ENCODE results near the gene PHKB. TPM values are rescaled to one million over a fixed set of nuclear protein-coding genes. Genes with fewer than 3 reads are reported as not detected.

PHKB gene
- total RNA-seq, 1 donor from 2014 or later = 110 TPM

GRCh38 chr16:47567321-47567720 lies 106.2 kb downstream of the PHKB start:
- H3K27ac Mint-ChIP-seq = no peak overlapping the region
- peaks cover 55% of the 10 kb centered on the region for H3K36me3 Mint-ChIP-seq (ENCODE audit: low read depth)
- DNase-seq (no peak), ATAC-seq (ENCODE audit: low read depth) (no peak)
- no peaks in the 10 kb centered on the region for H3K27me3 Mint-ChIP-seq
- POLR2A ChIA-PET = no interaction called here
- no peak overlapping the region for H3K4me3 Mint-ChIP-seq
- no peaks in the 10 kb centered on the region for H3K9me3 Mint-ChIP-seq
- CTCF ChIA-PET = no interaction called here
- TF ChIP-seq, protein P1, sequence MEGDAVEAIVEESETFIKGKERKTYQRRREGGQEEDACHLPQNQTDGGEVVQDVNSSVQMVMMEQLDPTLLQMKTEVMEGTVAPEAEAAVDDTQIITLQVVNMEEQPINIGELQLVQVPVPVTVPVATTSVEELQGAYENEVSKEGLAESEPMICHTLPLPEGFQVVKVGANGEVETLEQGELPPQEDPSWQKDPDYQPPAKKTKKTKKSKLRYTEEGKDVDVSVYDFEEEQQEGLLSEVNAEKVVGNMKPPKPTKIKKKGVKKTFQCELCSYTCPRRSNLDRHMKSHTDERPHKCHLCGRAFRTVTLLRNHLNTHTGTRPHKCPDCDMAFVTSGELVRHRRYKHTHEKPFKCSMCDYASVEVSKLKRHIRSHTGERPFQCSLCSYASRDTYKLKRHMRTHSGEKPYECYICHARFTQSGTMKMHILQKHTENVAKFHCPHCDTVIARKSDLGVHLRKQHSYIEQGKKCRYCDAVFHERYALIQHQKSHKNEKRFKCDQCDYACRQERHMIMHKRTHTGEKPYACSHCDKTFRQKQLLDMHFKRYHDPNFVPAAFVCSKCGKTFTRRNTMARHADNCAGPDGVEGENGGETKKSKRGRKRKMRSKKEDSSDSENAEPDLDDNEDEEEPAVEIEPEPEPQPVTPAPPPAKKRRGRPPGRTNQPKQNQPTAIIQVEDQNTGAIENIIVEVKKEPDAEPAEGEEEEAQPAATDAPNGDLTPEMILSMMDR (IDR thresholded peaks at IDR 0.05) = no peak
- peaks cover 50% of the 10 kb centered on the region for H3K4me1 Mint-ChIP-seq
- intact Hi-C loops (cut with micrococcal nuclease) = loop anchor here (5.0 kb wide), 1 partner anchor 45 kb away; no protein-coding TSS in a partner anchor

GRCh38 chr16:47568351-47568750 lies 107.2 kb downstream of the PHKB start:
- no peak for ATAC-seq (ENCODE audit: low read depth)
- CTCF ChIA-PET = no interaction called here
- POLR2A ChIA-PET = no interaction called here
- Mint-ChIP-seq H3K4me3 (no peak overlapping the region), H3K36me3 (ENCODE audit: low read depth) (peaks cover 55% of the 10 kb centered on the region), H3K4me1 (peaks cover 61% of the 10 kb centered on the region), H3K27ac (no peak overlapping the region), H3K27me3 (no peaks in the 10 kb centered on the region), H3K9me3 (no peaks in the 10 kb centered on the region)
- TF ChIP-seq, protein P1 (IDR thresholded peaks at IDR 0.05) = no peak
- intact Hi-C loops (cut with micrococcal nuclease) = loop anchor here (5.0 kb wide), 1 partner anchor 46 kb away; no protein-coding TSS in a partner anchor
- DNase-seq = no peak

- Mint-ChIP-seq H3K4me3 (no peak overlapping the region), H3K36me3 (ENCODE audit: low read depth) (peaks cover 49% of the 10 kb centered on the region), H3K9me3 (peaks cover 2% of the 10 kb centered on the region), H3K27me3 (no peaks in the 10 kb centered on the region), H3K27ac (no peak overlapping the region), H3K4me1 (peaks cover 69% of the 10 kb centered on the region)
- intact Hi-C loops (cut with micrococcal nuclease) = no loop called here
- ATAC-seq (ENCODE audit: low read depth) = no peak
- ChIA-PET CTCF (no interaction called here), POLR2A (no interaction called here)
- DNase-seq = no peak
- TF ChIP-seq, protein P1 (IDR thresholded peaks at IDR 0.05) = no peak
Observed at GRCh38 chr16:47571049-47571448, 109.9 kb downstream of the PHKB start.

- H3K9me3 Mint-ChIP-seq = peaks cover 2% of the 10 kb centered on the region
- H3K27me3 Mint-ChIP-seq = no peaks in the 10 kb centered on the region
- CTCF ChIA-PET = no interaction called here
- intact Hi-C loops (cut with micrococcal nuclease) = no loop called here
- H3K4me1 Mint-ChIP-seq = peaks cover 68% of the 10 kb centered on the region
- POLR2A ChIA-PET = no interaction called here
- peaks cover 47% of the 10 kb centered on the region for H3K36me3 Mint-ChIP-seq (ENCODE audit: low read depth)
- no peak overlapping the region for H3K4me3 Mint-ChIP-seq
- no peak overlapping the region for H3K27ac Mint-ChIP-seq
- TF ChIP-seq, protein P1 (IDR thresholded peaks at IDR 0.05) = no peak
- ATAC-seq (ENCODE audit: low read depth) (no peak), DNase-seq (no peak)
Observed at GRCh38 chr16:47571711-47572110, 110.6 kb downstream of the PHKB start.

DNA sequence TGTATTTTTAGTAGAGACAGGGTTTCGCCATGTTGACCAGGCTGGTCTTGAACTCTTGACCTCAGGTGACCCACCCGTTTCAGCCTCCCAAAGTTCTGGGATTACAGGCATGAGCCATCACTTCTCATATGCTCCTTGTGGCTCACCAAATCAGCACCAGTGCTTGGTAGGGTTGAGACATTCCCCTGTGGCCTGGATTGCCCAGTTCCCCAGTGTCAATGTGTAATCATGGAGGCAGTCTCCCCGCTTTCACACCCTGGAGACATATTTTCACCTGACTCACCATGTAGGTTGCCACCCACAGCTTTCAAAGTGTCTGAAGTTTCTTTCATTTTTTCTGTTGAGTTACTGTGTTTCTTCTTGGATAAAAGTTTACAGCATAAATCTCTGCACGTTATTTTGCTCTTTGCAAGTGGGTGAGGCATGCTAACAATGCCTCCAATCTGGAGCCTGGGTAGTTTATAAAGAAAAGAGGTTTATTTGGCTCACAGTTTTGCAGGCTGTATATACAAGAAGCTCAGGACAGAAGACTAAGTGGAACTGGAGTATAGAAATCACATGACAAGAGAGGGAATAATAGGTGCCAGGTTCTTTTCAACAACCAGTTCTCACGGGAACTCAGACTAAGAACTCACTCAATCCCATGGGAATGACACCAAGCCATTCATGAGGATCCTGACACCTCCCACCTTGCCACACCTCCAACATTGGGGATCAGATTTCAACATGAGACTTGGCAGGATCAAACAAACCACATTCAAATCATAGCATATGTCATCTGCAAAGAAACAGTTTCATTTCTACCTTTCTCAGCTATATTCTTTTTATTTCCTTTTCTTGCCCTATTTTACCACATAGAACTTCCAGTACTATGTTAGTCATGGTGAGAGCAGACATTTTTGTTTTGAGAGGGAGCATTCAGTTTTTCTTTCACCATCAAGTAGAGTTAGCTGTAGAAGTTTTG lies 113.2 kb downstream of the PHKB start:
- intact Hi-C loops (cut with micrococcal nuclease) = loop anchor here (2.0 kb wide), 1 partner anchor 114 kb away; the partner anchor contains the start of genes ITFG1 and PHKB
- CTCF ChIA-PET = no interaction called here

More for the DNA sequence above, 113.2 kb downstream of the PHKB start:
- peak overlapping the region; percentile 74 for H3K27ac Mint-ChIP-seq
- POLR2A ChIA-PET = no interaction called here
- no peaks in the 10 kb centered on the region for H3K27me3 Mint-ChIP-seq
- ATAC-seq (ENCODE audit: low read depth) (peak; percentile 21), DNase-seq (no peak)
- peaks cover 2% of the 10 kb centered on the region for H3K9me3 Mint-ChIP-seq
- peaks cover 44% of the 10 kb centered on the region for H3K4me1 Mint-ChIP-seq
- peak overlapping the region; percentile 25 for H3K4me3 Mint-ChIP-seq
- TF ChIP-seq, protein P1 (IDR thresholded peaks at IDR 0.05) = no peak
- H3K36me3 Mint-ChIP-seq (ENCODE audit: low read depth) = peaks cover 54% of the 10 kb centered on the region
